Hypothalamus (tissue), 51 donors: ENCODE results near the gene ANKRD65.
"Not testable (repeated sequence)": the region's sequence is repeated elsewhere in the genome, so short reads cannot be mapped to it uniquely, and the experiment has no call there.

Experiments
- DNase-seq, 51 donors: peaks; one replicate each; lab custom pipeline; 2025; lab: John Stamatoyannopoulos, UW

ANKRD65 gene

DNA sequence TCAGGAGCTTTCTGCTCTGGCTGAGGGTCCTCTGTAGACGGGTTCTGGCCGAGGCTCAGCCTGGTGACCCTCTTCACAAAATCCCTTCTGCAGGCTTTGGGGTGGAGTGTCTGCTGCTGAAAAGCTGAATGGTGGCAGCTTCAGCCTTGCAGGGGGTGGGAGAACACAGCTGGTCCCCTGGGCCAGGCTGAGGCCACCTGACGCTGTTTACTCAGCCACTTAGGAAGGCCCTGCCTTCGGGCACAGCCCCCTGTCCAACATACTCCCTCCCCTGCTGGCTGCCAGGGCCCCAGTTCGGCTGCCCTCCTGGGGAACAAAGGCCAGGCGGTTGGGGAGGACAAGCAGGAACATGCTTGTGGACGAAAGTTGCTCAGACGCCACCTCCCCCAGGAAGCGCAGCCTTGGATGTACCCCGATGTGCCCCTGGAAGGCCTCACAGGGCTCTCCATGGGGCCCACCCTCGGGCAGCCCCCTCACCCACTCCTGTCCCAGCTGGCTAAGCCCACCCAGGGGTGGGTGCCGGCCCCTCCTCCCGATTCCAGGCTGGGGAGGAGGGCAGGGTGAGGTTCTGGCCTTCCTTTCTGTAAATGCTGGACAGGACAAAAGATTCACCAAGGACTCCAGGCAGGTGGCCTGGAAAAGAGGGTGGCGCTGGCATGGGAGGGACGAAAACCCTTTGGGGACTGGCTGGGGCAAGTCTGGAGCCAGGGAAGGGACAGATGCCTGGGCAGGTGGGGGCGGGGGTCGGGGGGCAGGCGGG lies at the start of gene ANKRD65:
TSS of gene ANKRD65 (minus strand) at position 130 of the 760 bp plus-strand sequence. CDS start 271 bp downstream, outside the sequence.
- DNase-seq = peak in 21 of 51 donors; percentile 23 to 65 (median 47)

DNA sequence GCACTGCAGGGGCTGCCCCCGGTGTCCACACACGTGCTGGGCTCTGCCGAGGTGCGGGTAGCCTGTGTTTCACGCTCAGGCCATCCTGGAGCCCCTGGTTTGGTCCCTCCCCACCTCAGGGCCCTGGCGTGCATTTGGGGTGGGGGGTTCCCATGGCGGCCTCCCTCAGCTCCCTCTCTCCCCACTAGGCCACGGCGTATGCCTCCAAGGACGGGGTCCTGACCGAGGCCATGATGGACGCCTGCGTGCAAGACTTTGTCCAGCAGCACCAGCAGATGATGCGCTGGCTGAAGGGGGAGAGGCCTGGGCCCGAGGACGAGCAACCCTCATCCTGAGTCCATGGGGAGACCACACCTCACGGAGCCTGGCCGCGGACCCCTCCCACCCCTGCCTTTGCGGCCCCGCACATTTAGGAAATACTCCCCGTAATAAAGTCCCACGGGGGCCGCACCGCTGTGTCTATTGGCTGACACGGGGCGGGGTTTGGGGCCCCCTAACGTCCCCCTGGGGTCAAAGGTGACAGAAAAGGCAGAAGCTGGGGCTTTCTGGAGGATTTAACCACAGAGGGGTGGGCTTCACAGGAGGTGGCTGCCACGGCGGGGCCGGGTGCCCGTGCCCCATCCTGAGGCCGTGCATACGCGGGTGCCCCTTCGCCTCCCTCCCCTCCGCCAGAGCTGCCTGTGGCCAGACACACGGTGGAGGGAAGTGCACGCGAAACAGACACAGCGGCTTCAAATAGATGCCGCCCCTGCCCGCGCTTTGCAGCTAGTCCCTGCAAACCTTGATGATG lies 47.3 kb upstream of the ANKRD65 start:
- DNase-seq = not testable (repeated sequence)

- DNase-seq = no peak
Observed at GRCh38 chr1:1463312-1463711, 42.2 kb upstream of the ANKRD65 start.

- no peak for DNase-seq
Observed at GRCh38 chr1:1462318-1462966, 41.4 kb upstream of the ANKRD65 start.

- DNase-seq = no peak
Observed at GRCh38 chr1:1461721-1462317, 40.7 kb upstream of the ANKRD65 start.

DNA sequence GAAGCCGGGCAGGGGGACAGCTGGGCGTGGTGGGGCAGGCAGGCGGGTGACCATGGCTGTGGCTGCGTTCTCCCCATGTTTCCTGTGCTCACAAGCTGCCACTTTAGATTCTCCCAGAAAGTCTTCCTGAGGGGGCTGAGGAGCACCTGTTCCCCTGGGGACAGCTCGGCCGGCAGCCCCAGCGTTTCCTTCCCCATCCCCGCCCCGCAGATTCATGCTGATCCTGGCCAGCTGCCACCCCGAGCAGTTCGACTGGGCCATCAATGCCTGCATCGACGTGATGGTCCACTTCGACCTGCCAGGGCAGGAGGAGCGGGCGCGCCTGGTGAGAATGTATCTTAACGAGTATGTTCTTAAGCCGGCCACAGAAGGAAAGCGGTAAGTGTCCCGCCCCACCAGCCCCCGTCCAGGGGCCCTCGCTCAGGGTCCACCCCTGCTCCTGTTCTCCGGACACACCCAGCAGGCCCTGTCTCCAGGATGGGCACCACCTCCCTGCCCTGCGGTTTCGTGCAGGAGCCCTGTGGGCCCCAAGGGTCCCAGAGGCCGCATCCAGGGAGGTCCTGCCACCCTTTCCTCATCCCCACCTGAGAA lies 39.6 kb upstream of the ANKRD65 start:
- DNase-seq = no peak

DNA sequence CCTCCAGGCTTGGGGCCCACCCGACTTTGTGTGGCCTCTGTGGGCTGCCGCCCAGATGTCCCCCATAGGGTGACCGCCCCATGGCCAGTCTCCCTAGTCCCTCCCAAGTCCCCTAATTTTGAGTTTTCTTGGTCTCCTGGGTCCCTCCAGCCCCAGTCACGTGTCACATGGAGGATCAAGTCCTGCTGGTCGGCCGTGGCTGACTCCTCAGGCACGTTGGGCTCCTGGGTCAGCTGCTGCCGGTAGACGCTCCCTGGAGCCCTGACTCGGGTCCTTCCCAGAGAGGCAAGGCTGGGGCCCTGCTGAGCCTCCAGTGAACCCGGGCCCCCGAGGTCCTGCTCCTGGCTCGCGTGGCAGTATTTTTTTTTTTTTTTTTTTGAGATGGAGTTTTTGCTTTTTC lies 38.6 kb upstream of the ANKRD65 start:
- not testable (repeated sequence) for DNase-seq

DNA sequence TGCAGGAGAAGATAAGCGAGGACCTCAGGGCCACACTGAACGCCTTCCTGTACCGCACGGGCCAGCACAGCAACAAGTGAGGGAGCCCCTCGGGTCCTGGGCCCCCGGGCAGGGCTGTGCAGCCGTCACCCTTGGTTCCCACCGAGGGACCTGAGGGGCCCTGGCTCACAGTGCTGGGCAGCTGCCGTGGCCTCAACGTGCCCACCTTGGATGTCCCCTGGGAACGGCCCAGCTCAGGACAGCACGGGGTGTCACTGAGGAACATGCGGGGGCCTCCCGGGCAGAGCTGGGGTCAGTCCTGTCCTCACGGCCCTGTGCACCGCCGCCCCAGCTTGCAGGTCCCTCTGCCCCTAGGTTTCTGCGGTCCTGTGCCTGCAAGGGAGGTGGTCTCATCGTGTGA lies 38.1 kb upstream of the ANKRD65 start:
- DNase-seq = not testable (repeated sequence)

- DNase-seq = not testable (repeated sequence)
Observed at GRCh38 chr1:1456683-1457255, 35.7 kb upstream of the ANKRD65 start.

DNA sequence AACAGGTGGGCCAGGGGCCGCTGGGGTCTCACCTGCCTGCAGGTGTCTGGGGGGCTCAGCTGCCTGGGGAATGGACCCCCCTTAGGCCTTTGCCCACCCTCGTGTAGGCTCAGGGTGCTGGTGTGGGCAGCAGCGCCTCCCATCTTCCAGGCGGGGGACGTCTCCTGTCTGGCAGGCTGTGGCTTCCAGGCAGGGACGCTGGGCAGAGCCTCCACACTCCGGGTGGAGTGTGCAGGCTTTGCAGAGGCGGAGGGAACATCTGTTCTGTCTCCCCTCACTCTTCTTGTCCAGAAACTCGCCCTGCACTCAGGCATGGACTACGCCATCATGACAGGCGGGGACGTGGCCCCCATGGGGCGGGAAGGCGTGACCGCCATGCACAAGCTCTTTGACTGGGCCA lies 34.9 kb upstream of the ANKRD65 start:
- not testable (repeated sequence) for DNase-seq

DNA sequence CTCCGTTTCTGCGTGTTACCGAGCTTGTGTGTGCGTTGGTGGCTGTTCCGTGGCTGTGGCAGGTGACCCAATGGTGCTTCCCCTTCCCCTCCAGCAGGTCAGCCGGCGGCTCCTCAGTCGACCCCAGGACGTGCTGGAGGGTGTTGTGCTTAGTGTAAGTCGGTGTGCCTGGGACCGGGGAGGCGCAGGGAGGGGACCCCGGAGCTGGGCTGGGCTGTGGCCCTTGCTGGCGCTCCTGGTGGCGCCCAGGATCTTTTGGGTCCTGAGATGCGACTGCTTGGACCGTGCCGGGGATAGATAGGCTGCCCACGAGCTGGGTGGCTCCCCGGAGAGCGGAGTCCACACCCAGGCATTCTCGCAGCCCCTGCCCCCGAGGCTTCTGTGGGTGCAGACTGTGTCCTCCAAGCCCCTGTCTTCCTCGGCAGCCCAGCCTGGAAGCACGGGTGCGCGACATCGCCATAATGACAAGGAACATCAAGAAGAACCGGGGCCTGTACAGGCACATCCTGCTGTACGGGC lies 34.3 kb upstream of the ANKRD65 start:
- DNase-seq = no peak

DNA sequence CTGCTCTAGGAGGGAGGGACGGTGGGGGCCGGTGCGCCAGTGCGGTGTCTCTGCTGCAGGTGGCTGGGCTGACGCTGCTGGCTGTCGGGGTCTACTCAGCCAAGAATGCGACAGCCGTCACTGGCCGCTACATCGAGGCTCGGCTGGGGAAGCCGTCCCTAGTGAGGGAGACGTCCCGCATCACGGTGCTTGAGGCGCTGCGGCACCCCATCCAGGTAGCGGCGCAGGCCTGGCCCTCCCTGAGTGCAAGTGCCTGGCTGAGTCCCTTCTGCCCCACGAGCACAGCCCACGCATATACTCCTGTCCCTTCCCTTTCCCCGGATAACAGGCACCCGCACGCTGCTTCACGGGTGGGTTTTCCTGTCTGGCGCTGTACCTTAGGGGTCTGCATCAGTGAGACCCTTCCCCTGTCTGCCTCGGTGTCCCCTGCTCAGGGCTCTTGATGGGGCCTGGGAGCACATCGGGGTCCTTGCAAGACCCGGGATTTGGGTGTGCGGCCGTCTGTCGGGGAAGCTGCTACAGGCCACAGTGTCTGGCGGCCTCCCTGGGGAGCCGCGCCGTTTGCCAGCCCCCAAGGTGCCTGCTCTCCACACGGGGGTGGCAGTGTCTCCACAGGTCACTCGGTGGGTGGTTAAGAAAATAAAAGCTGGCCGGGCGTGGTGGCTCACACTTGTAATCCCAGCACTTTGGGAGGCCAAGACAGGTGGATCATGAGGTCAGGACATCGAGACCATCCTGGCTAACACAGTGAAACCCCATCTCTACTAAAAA lies 33.4 kb upstream of the ANKRD65 start:
- DNase-seq = not testable (repeated sequence)

DNA sequence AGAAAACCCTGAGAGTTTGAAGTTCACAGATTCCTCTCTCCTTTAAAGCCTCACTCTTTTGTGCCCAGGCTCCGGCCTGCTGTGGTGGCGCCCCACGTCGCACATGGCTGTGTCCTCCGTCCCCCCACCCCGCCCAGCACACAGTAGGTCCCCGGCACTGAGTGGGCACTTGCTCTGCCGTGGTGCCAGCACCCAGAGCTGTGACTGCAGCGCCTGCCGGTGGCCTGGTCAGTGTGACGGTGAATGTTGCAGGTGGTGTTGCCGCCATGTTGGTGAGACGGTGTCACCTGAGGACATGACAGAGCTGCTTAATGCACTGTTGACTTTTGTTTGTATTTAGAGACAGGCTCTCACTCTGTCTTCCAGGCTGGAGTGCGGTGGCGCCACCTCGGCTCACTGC lies 31.8 kb upstream of the ANKRD65 start:
- DNase-seq = no peak

GRCh38 chr1:1452365-1452739 lies 31.3 kb upstream of the ANKRD65 start:
- not testable (repeated sequence) for DNase-seq

DNA sequence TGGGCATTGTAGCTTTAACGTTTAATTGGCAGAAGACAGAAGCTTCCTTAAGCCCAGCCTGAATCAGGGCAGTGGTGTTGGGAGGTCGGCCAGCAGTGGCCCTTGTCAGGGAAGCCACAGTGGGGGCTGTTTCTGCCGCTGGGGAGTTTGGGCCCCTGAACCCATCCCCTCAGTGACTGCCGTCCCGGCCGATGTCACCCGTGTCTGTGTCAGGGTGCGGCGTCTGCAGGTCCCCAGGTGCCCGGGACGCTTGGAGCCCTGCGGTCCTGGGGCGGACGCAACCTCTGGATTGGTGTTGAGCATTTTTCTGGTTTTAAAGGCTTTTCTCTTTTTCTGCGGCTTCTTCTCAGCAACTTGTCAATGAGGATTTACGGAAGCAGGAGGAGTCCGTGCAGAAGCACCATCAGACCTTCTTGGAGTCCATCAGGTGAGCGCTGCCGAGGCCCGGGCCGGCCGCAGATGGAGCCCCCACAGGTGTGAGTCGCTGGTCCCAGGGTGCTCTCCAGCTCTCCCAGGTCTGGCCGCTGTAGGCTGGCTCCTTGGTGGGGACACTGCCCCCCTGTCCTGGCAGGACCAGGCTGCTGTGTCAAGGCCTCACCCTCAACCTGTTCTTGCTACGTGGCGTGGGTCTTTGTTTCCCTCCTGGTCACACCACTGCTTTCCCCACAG lies 30.8 kb upstream of the ANKRD65 start:
- DNase-seq = no peak

- DNase-seq = not testable (repeated sequence)
Observed at GRCh38 chr1:1450616-1451015, 29.5 kb upstream of the ANKRD65 start.

- no peak for DNase-seq
Observed at GRCh38 chr1:1449099-1449739, 28.1 kb upstream of the ANKRD65 start, which contains the start of gene ATAD3C. Gene ATAD3C (plus strand): TSS chr1:1449689. CDS start chr1:1450684, 995 bp downstream.

DNA sequence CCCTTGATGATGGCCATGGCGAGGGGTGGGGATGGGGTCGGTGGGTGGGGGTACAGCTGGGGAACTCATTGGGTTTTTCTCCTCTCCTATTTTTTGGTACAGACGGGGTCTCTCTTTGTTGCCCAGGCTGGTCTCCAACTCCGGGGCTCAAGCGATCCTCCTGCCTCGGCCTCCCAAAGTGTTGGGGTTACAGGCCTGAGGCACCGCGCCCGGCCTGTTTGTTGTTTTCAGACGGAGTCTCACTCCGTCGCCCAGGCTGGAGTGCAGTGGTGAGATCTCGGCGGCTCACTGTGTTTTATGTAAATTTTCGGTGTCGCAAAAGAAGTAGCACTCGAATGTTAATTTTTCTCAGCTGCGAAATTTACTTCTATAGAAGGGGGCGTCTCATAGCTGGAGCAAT lies 25.6 kb upstream of the ANKRD65 start:
- not testable (repeated sequence) for DNase-seq
